K562 treated with DMSO at 1 percent for 12 hours (cell line): ENCODE data around the gene LCE2A. TPM values are rescaled to one million over a fixed set of nuclear protein-coding genes. Genes with fewer than 3 reads are reported as not detected.

ENCODE experiments used
- total RNA-seq: library from RNA; unstranded; fragments of 300-600 nt; gene quantifications from 2 replicates; pipeline ENCODE4 v1.2.3, GENCODE V29; 2022; ENCODE audit not compliant: insufficient read depth

The LCE2A gene
- total RNA-seq, result not detected in 2 replicates

GRCh38 chr1:152697701-152698600, at the start of gene LCE2A:
LCE2A (plus strand) TSS chr1:152698345; CDS start chr1:152698902, 557 bp downstream.

GRCh38 chr1:152663098-152663497, 35.0 kb upstream of the LCE2A start, which contains the start of gene LCE2D:
LCE2D (plus strand) TSS chr1:152663380; CDS start chr1:152664106, 726 bp downstream.

GRCh38 chr1:152674983-152675382, 23.2 kb upstream of the LCE2A start, which contains the start of gene LCE2C:
LCE2C (plus strand) TSS chr1:152675279; CDS start chr1:152676016, 737 bp downstream.

GRCh38 chr1:152685823-152686222, 12.3 kb upstream of the LCE2A start, which contains the start of gene LCE2B:
LCE2B (plus strand) TSS chr1:152686123; CDS start chr1:152686844, 721 bp downstream.

GRCh38 chr1:152707860-152708259, 9.7 kb downstream of the LCE2A start, which contains the start of gene LCE4A:
LCE4A (plus strand) TSS chr1:152708160; CDS start chr1:152709076, 916 bp downstream.

Other genes with a start within 250 kb of the LCE2A start
- not detected in 2 replicates for gene LCE5A, start 187.5 kb upstream of the LCE2A start, total RNA-seq
- gene CRCT1, start 183.9 kb upstream of the LCE2A start, total RNA-seq, result not detected in 2 replicates
- gene LCE3E, start 131.6 kb upstream of the LCE2A start, total RNA-seq, result not detected in 2 replicates
- gene LCE3D, start 117.8 kb upstream of the LCE2A start, total RNA-seq, result not detected in 2 replicates
- gene LCE3C, start 98.1 kb upstream of the LCE2A start, total RNA-seq, result not detected in 2 replicates
- not detected in 2 replicates for gene LCE3B, start 84.5 kb upstream of the LCE2A start, total RNA-seq
- not detected in 2 replicates for gene LCE3A, start 75.2 kb upstream of the LCE2A start, total RNA-seq
- gene LCE2D, start 35.0 kb upstream of the LCE2A start, total RNA-seq, result not detected in 2 replicates
- gene LCE2C, start 23.1 kb upstream of the LCE2A start, total RNA-seq, result not detected in 2 replicates
- not detected in 2 replicates for gene LCE2B, start 12.2 kb upstream of the LCE2A start, total RNA-seq
- not detected in 2 replicates for gene LCE4A, start 9.8 kb downstream of the LCE2A start, total RNA-seq
- gene KPRP, start 59.7 kb downstream of the LCE2A start, total RNA-seq, result not detected in 2 replicates
- not detected in 2 replicates for gene LCE1F, start 76.8 kb downstream of the LCE2A start, total RNA-seq
- not detected in 2 replicates for gene LCE1E, start 87.9 kb downstream of the LCE2A start, total RNA-seq
- gene LCE1D, start 98.4 kb downstream of the LCE2A start, total RNA-seq, result not detected in 2 replicates
- not detected in 2 replicates for gene LCE1C, start 108.3 kb downstream of the LCE2A start, total RNA-seq
- not detected in 2 replicates for gene LCE1B, start 113.6 kb downstream of the LCE2A start, total RNA-seq
- gene LCE1A, start 129.1 kb downstream of the LCE2A start, total RNA-seq, result not detected in 2 replicates
- not detected in 2 replicates for gene LCE6A, start 144.5 kb downstream of the LCE2A start, total RNA-seq
- gene LCE7A, start 161.7 kb downstream of the LCE2A start, total RNA-seq, result not detected in 2 replicates
- gene SMCP, start 180.0 kb downstream of the LCE2A start, total RNA-seq, result not detected in 2 replicates
- not detected in 2 replicates for gene IVL, start 210.2 kb downstream of the LCE2A start, total RNA-seq
- gene SPRR5, start 248.9 kb downstream of the LCE2A start, total RNA-seq, result not detected in 2 replicates